WERI-Rb-1 (cell line): ENCODE results near the gene ZNF273.
"Not testable (repeated sequence)": the region's sequence is repeated elsewhere in the genome, so short reads cannot be mapped to it uniquely, and the experiment has no call there.

Source experiments
- DNase-seq: peaks from one replicate; pipeline ENCODE4 v3.0.0-alpha.2; 2020
- H3K27ac ChIP-seq: fragments of 250-450 bp; sonication (Bioruptor Pico); 2 replicates; pipeline ENCODE4 v1.5.1; 2020; ENCODE audit warnings: mild to moderate bottlenecking, moderate library complexity
- H3K27me3 ChIP-seq: fragments of 250-450 bp; sonication (Bioruptor Pico); 2 replicates; pipeline ENCODE4 v1.5.1; 2021; ENCODE audit warnings: mild to moderate bottlenecking, low read depth, moderate library complexity; ENCODE audit not compliant: insufficient read depth, severe bottlenecking
- H3K36me3 ChIP-seq: fragments of 250-450 bp; sonication (Bioruptor Pico); 2 replicates; pipeline ENCODE4 v1.5.1; 2020; ENCODE audit warnings: mild to moderate bottlenecking, moderate library complexity
- H3K4me3 ChIP-seq: 2 replicates; pipeline ENCODE4 v1.5.1; 2011; ENCODE audit warnings: low read depth, mild to moderate bottlenecking, control low read depth, low read length
- H3K9me3 ChIP-seq: fragments of 250-450 bp; sonication (Bioruptor Pico); 2 replicates; pipeline ENCODE4 v1.5.1; 2021; ENCODE audit warnings: mild to moderate bottlenecking, moderate library complexity; ENCODE audit not compliant: severe bottlenecking
- CTCF ChIP-seq: IDR thresholded peaks from 2 replicates; pipeline ENCODE4 v1.5.1; 2011; ENCODE audit warnings: low read depth, mild to moderate bottlenecking, control low read depth, inconsistent platforms, low read length

The ZNF273 gene

GRCh38 chr7:64902806-64903721 lies at the start of gene ZNF273:
TSS of gene ZNF273 (plus strand) at chr7:64903273. CDS start at chr7:64903318, 45 bp downstream.
- peak; percentile 95 for DNase-seq

GRCh38 chr7:64853679-64854078 lies 49.4 kb upstream of the ZNF273 start:
- no peak for TF ChIP-seq CTCF
- H3K36me3 ChIP-seq: no peaks in the 10 kb centered on the region
- no peak overlapping the region for H3K27ac ChIP-seq
- H3K9me3 ChIP-seq: no peaks in the 10 kb centered on the region
- no peaks in the 10 kb centered on the region for H3K27me3 ChIP-seq
- no peak for DNase-seq
- H3K4me3 ChIP-seq: no peak overlapping the region

More at GRCh38 chr7:64902806-64903721, at the start of gene ZNF273:
- no peaks in the 10 kb centered on the region for H3K9me3 ChIP-seq
- H3K36me3 ChIP-seq: no peaks in the 10 kb centered on the region; the same call in none of the 2 replicates
- TF ChIP-seq CTCF: no peak
- H3K27ac ChIP-seq: peak within 1 kb of the TSS; percentile 92
- peak within 1 kb of the TSS; percentile 74 for H3K4me3 ChIP-seq
- H3K27me3 ChIP-seq: no peaks in the 10 kb centered on the region

- no peak for TF ChIP-seq CTCF
- no peaks in the 10 kb centered on the region for H3K27me3 ChIP-seq
- H3K36me3 ChIP-seq: no peaks in the 10 kb centered on the region
- DNase-seq: no peak
- no peaks in the 10 kb centered on the region for H3K9me3 ChIP-seq
- no peak overlapping the region for H3K27ac ChIP-seq
- H3K4me3 ChIP-seq: no peak overlapping the region
These were observed 48.1 kb upstream of the ZNF273 start for GRCh38 chr7:64854969-64855368.

GRCh38 chr7:64863021-64863420 lies 40.1 kb upstream of the ZNF273 start:
- Histone ChIP-seq H3K4me3 (no peak overlapping the region), H3K27me3 (no peaks in the 10 kb centered on the region), H3K9me3 (no peaks in the 10 kb centered on the region), H3K27ac (no peak overlapping the region), H3K36me3 (no peaks in the 10 kb centered on the region)
- TF ChIP-seq CTCF: no peak
- DNase-seq: no peak

GRCh38 chr7:64863530-64863929 lies 39.5 kb upstream of the ZNF273 start:
- not testable (repeated sequence) for H3K36me3 ChIP-seq, H3K27me3 ChIP-seq, H3K4me3 ChIP-seq, H3K9me3 ChIP-seq, H3K27ac ChIP-seq, DNase-seq

- no peak for DNase-seq
These were observed 39.1 kb upstream of the ZNF273 start for GRCh38 chr7:64863969-64864368.

More at GRCh38 chr7:64863969-64864368, 39.1 kb upstream of the ZNF273 start:
- Histone ChIP-seq H3K4me3 (no peak overlapping the region), H3K27me3 (no peaks in the 10 kb centered on the region), H3K36me3 (no peaks in the 10 kb centered on the region), H3K27ac (no peak overlapping the region), H3K9me3 (no peaks in the 10 kb centered on the region)
- no peak for TF ChIP-seq CTCF
